IPS-NIHi7 (cell line): ENCODE data around the gene SORCS1.

ENCODE experiments used
- DNase-seq: peaks from one replicate; pipeline ENCODE4 v3.0.0; 2012; ENCODE audit warnings: mixed read lengths; ENCODE audit errors: extremely low spot score

SORCS1 gene

GRCh38 chr10:106741006-106741530, 423.4 kb downstream of the SORCS1 start:
- no peak for DNase-seq

GRCh38 chr10:106740071-106740470, 424.4 kb downstream of the SORCS1 start:
- no peak for DNase-seq

- DNase-seq: no peak
These were observed 430.3 kb downstream of the SORCS1 start for GRCh38 chr10:106734220-106734619.

- no peak for DNase-seq
These were observed 436.3 kb downstream of the SORCS1 start for GRCh38 chr10:106728232-106728631.

GRCh38 chr10:106727170-106727569, 437.3 kb downstream of the SORCS1 start:
- no peak for DNase-seq

GRCh38 chr10:106722524-106722923, 442.0 kb downstream of the SORCS1 start:
- peak; percentile 29 for DNase-seq

GRCh38 chr10:106720683-106721082, 443.8 kb downstream of the SORCS1 start:
- DNase-seq: no peak

GRCh38 chr10:106716381-106716780, 448.1 kb downstream of the SORCS1 start:
- no peak for DNase-seq

- no peak for DNase-seq
These were observed 449.6 kb downstream of the SORCS1 start for GRCh38 chr10:106714734-106715555.

- no peak for DNase-seq
These were observed 450.7 kb downstream of the SORCS1 start for GRCh38 chr10:106713846-106714245.

- no peak for DNase-seq
These were observed 451.5 kb downstream of the SORCS1 start for GRCh38 chr10:106712988-106713387.

GRCh38 chr10:106711313-106711906, 453.1 kb downstream of the SORCS1 start:
- DNase-seq: peak; percentile 80

GRCh38 chr10:106708506-106708905, 456.0 kb downstream of the SORCS1 start:
- peak; percentile 38 for DNase-seq

GRCh38 chr10:106707657-106708056, 456.8 kb downstream of the SORCS1 start:
- DNase-seq: peak; percentile 12

GRCh38 chr10:106706127-106706526, 458.4 kb downstream of the SORCS1 start:
- no peak for DNase-seq

GRCh38 chr10:106705681-106706100, 458.8 kb downstream of the SORCS1 start:
- peak; percentile 74 for DNase-seq

- no peak for DNase-seq
These were observed 468.3 kb downstream of the SORCS1 start for GRCh38 chr10:106696239-106696638.

GRCh38 chr10:106694696-106695095, 469.8 kb downstream of the SORCS1 start:
- DNase-seq: no peak

- no peak for DNase-seq
These were observed 482.3 kb downstream of the SORCS1 start for GRCh38 chr10:106682175-106682574.

GRCh38 chr10:106680061-106680460, 484.4 kb downstream of the SORCS1 start:
- DNase-seq: no peak

GRCh38 chr10:106679314-106679713, 485.2 kb downstream of the SORCS1 start:
- no peak for DNase-seq

GRCh38 chr10:106672517-106673175, 491.9 kb downstream of the SORCS1 start:
- DNase-seq: no peak

- DNase-seq: no peak
These were observed 502.8 kb downstream of the SORCS1 start for GRCh38 chr10:106661767-106662140.
